Measurements from ENCODE around the gene GULP1.

- TF ChIP-seq, protein P1, sequence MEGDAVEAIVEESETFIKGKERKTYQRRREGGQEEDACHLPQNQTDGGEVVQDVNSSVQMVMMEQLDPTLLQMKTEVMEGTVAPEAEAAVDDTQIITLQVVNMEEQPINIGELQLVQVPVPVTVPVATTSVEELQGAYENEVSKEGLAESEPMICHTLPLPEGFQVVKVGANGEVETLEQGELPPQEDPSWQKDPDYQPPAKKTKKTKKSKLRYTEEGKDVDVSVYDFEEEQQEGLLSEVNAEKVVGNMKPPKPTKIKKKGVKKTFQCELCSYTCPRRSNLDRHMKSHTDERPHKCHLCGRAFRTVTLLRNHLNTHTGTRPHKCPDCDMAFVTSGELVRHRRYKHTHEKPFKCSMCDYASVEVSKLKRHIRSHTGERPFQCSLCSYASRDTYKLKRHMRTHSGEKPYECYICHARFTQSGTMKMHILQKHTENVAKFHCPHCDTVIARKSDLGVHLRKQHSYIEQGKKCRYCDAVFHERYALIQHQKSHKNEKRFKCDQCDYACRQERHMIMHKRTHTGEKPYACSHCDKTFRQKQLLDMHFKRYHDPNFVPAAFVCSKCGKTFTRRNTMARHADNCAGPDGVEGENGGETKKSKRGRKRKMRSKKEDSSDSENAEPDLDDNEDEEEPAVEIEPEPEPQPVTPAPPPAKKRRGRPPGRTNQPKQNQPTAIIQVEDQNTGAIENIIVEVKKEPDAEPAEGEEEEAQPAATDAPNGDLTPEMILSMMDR (IDR thresholded peaks at IDR 0.05), result no peak
- TF ChIP-seq POLR2A (IDR thresholded peaks at IDR 0.05; ENCODE audit: low read depth), result no peak
- TF ChIP-seq POLR2AphosphoS5 (IDR thresholded peaks at IDR 0.05), result no peak
Measured at GRCh38 chr2:188388831-188389230, 97.2 kb downstream of the GULP1 start.
